Endodermal cell (in vitro differentiated cells): ENCODE data around the gene HBQ1. TPM values are rescaled to one million over a fixed set of nuclear protein-coding genes. Genes with fewer than 3 reads are reported as not detected.

Source experiments
- DNase-seq: peaks from one replicate; pipeline ENCODE4 v3.0.0-alpha.2; 2017
- H3K27ac ChIP-seq: 2 replicates; pipeline ENCODE4 v1.5.1; 2013; ENCODE audit warnings: mild to moderate bottlenecking, low read depth, low read length, moderate library complexity
- H3K27me3 ChIP-seq: 2 replicates; pipeline ENCODE4 v1.6.1; 2013; ENCODE audit warnings: mild to moderate bottlenecking, low read length, moderate library complexity; ENCODE audit not compliant: insufficient read depth, control insufficient read depth, poor library complexity, severe bottlenecking
- H3K36me3 ChIP-seq: 2 replicates; pipeline ENCODE4 v1.7.0; 2013; ENCODE audit warnings: mild to moderate bottlenecking, low read length, moderate library complexity; ENCODE audit not compliant: control insufficient read depth, insufficient read depth
- H3K4me1 ChIP-seq: one replicate; pipeline ENCODE4 v1.7.0; 2013; ENCODE audit warnings: low read length; ENCODE audit not compliant: control insufficient read depth, insufficient read depth
- H3K4me3 ChIP-seq: 2 replicates; pipeline ENCODE4 v1.5.1; 2013; ENCODE audit warnings: mild to moderate bottlenecking, low read length, moderate library complexity
- H3K9ac ChIP-seq: 2 replicates; pipeline ENCODE4 v1.6.1; 2013; ENCODE audit warnings: mild to moderate bottlenecking, low read length, moderate library complexity; ENCODE audit not compliant: poor library complexity, severe bottlenecking; ENCODE audit errors: extremely low read depth
- H3K9me3 ChIP-seq: 2 replicates; pipeline ENCODE4 v1.6.1; 2013; ENCODE audit warnings: mild to moderate bottlenecking, low read length, moderate library complexity; ENCODE audit not compliant: control insufficient read depth
- H3K27ac Mint-ChIP-seq: 2 replicates; pipeline ENCODE4 v1.8.0; 2020; ENCODE audit warnings: mixed read lengths
- H3K27me3 Mint-ChIP-seq: 2 replicates; pipeline ENCODE4 v1.8.0; 2021; ENCODE audit warnings: mild to moderate bottlenecking, mixed read lengths; ENCODE audit not compliant: insufficient read depth
- H3K36me3 Mint-ChIP-seq: 2 replicates; pipeline ENCODE4 v1.8.0; 2020; ENCODE audit warnings: low read depth, mixed read lengths
- H3K4me1 Mint-ChIP-seq: 2 replicates; pipeline ENCODE4 v1.8.0; 2020; ENCODE audit warnings: mixed read lengths
- H3K4me3 Mint-ChIP-seq: 2 replicates; pipeline ENCODE4 v1.8.0; 2020; ENCODE audit warnings: mild to moderate bottlenecking, moderate library complexity, mixed read lengths
- H3K9me3 Mint-ChIP-seq: 2 replicates; pipeline ENCODE4 v1.8.0; 2020; ENCODE audit warnings: mild to moderate bottlenecking, mixed read lengths
- WGBS, 2 experiments: methylation state at CpG; one replicate each; pipeline versions ENCODE4 v1.1.5 to v1.1.7; 2013; ENCODE audit warnings: missing lambda C conversion rate in 2 of 2, mixed read lengths in 1 of 2; ENCODE audit not compliant: insufficient coverage in 1 of 2, insufficient read length in 1 of 2; 5-methylcytosine and 5-hydroxymethylcytosine counted together
- total RNA-seq, 2 donors: library from RNA; stranded (reverse); fragmentation: NEBNext Ultra II Directional in 1 of 2; extraction: Animal tissue kit (Norgen Biotek cat#: 25700) in 1 of 2; gene quantifications; 2 replicates in 1 of 2; 3 replicates in 1 of 2; pipeline ENCODE4 v1.2.1, GENCODE V29; 2021
- TF ChIP-seq, protein P1 (sequence below): fragments of 200-600 bp; sonication (generic); conservative IDR thresholded peaks from 2 replicates; pipeline ENCODE4 v1.5.0; 2021; ENCODE audit warnings: antibody characterized with exemption, mild to moderate bottlenecking

HBQ1 gene
- total RNA-seq, 2 donors from 2014 or later: 1.2 to 1.3 TPM

- WGBS, 2 experiments: 85 to 88% methylated on average over 13 to 17 of the region's 17 CpGs
- Mint-ChIP-seq H3K4me1 (peaks cover 12% of the 10 kb centered on the region), H3K27ac (no peak overlapping the region), H3K27me3 (peaks cover 52% of the 10 kb centered on the region), H3K4me3 (no peak overlapping the region), H3K9me3 (no peaks in the 10 kb centered on the region), H3K36me3 (peaks cover 10% of the 10 kb centered on the region)
- DNase-seq: no peak
- no peak overlapping the region for H3K4me3 ChIP-seq
- no peaks in the 10 kb centered on the region for H3K4me1 ChIP-seq
- H3K9ac ChIP-seq: no peak overlapping the region
- H3K9me3 ChIP-seq: no peaks in the 10 kb centered on the region
- peaks cover 61% of the 10 kb centered on the region for H3K27me3 ChIP-seq
- no peak overlapping the region for H3K27ac ChIP-seq
- peaks cover 7% of the 10 kb centered on the region for H3K36me3 ChIP-seq
- TF ChIP-seq, protein P1, sequence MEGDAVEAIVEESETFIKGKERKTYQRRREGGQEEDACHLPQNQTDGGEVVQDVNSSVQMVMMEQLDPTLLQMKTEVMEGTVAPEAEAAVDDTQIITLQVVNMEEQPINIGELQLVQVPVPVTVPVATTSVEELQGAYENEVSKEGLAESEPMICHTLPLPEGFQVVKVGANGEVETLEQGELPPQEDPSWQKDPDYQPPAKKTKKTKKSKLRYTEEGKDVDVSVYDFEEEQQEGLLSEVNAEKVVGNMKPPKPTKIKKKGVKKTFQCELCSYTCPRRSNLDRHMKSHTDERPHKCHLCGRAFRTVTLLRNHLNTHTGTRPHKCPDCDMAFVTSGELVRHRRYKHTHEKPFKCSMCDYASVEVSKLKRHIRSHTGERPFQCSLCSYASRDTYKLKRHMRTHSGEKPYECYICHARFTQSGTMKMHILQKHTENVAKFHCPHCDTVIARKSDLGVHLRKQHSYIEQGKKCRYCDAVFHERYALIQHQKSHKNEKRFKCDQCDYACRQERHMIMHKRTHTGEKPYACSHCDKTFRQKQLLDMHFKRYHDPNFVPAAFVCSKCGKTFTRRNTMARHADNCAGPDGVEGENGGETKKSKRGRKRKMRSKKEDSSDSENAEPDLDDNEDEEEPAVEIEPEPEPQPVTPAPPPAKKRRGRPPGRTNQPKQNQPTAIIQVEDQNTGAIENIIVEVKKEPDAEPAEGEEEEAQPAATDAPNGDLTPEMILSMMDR: no peak
Measured at GRCh38 chr16:179211-180092, 807 bp upstream of the HBQ1 start.

DNA sequence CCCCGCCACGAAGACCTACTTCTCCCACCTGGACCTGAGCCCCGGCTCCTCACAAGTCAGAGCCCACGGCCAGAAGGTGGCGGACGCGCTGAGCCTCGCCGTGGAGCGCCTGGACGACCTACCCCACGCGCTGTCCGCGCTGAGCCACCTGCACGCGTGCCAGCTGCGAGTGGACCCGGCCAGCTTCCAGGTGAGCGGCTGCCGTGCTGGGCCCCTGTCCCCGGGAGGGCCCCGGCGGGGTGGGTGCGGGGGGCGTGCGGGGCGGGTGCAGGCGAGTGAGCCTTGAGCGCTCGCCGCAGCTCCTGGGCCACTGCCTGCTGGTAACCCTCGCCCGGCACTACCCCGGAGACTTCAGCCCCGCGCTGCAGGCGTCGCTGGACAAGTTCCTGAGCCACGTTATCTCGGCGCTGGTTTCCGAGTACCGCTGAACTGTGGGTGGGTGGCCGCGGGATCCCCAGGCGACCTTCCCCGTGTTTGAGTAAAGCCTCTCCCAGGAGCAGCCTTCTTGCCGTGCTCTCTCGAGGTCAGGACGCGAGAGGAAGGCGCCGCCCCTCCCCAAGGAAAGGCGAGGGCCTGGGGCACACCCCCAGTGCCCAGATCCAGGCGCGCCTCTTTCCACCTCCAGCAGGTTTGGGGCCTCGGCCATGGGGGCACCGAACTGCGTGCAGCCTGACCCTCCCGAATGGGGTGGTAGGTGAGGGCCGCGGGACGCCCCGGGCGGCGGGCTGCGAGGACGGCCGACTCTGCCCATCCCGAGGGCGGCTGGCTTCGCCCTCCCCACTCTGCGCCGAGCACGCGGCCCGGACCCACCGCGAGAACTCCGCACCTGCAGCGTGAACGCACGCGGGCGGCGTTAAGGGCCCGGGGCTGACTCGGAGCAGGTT lies 664 bp downstream of the HBQ1 start:
- H3K4me3 ChIP-seq: peak overlapping the region; percentile 50
- no peaks in the 10 kb centered on the region for H3K4me1 Mint-ChIP-seq
- H3K9ac ChIP-seq: no peak overlapping the region
- no peaks in the 10 kb centered on the region for H3K9me3 Mint-ChIP-seq
- no peak overlapping the region for H3K27ac ChIP-seq
- WGBS, 2 experiments: 6 to 10% methylated on average over 16 to 89 of the region's 89 CpGs
- peaks cover 16% of the 10 kb centered on the region for H3K36me3 ChIP-seq
- no peaks in the 10 kb centered on the region for H3K9me3 ChIP-seq
- peaks cover 37% of the 10 kb centered on the region for H3K27me3 Mint-ChIP-seq
- peaks cover 46% of the 10 kb centered on the region for H3K27me3 ChIP-seq
- H3K27ac Mint-ChIP-seq: no peak overlapping the region
- TF ChIP-seq, protein P1: no peak
- DNase-seq: peak; percentile 96
- H3K4me1 ChIP-seq: no peaks in the 10 kb centered on the region
- peaks cover 21% of the 10 kb centered on the region for H3K36me3 Mint-ChIP-seq
- no peak overlapping the region for H3K4me3 Mint-ChIP-seq

DNA sequence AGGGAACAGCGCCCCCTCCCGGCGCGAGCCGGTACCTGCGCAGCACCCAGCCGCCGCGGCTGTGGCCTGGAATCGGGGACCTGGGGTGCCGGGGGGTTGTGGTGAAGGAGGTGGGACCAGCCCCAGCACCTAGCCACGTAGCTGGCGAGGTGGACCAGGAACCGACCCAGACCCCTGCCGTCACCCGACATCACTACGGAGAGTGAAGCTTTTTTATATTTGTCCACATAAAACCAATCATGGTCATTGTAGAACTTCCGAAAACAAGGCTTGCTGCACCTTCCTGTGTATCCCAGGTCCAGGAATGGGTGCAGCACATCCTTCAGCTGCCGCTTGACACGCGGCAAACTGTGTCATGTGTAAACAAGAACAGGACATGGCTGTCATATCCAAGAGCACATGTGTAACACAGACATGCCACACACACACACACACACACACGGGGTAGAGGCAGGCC lies 1.3 kb downstream of the HBQ1 start:
- Mint-ChIP-seq H3K4me3 (no peak overlapping the region), H3K27ac (no peak overlapping the region), H3K27me3 (peaks cover 35% of the 10 kb centered on the region), H3K4me1 (no peaks in the 10 kb centered on the region), H3K36me3 (peaks cover 21% of the 10 kb centered on the region), H3K9me3 (no peaks in the 10 kb centered on the region)
- peaks cover 44% of the 10 kb centered on the region for H3K27me3 ChIP-seq
- TF ChIP-seq, protein P1: peak; percentile 98
- H3K4me3 ChIP-seq: no peak overlapping the region
- H3K4me1 ChIP-seq: no peaks in the 10 kb centered on the region
- no peak overlapping the region for H3K9ac ChIP-seq
- DNase-seq: no peak
- peaks cover 16% of the 10 kb centered on the region for H3K36me3 ChIP-seq
- no peaks in the 10 kb centered on the region for H3K9me3 ChIP-seq
- WGBS, 2 experiments: 29 to 50% methylated on average over 4 to 22 of the region's 22 CpGs
- H3K27ac ChIP-seq: no peak overlapping the region
